Suprapubic skin (tissue), 4 donors: ENCODE data around the gene BCAN. TPM values are rescaled to one million over a fixed set of nuclear protein-coding genes. Genes with fewer than 3 reads are reported as not detected.
A peak's percentile ranks its signal among the peaks of the same experiment; 100 is the strongest.

Experiments used
- DNase-seq, 2 donors: peaks; one replicate each; pipeline ENCODE4 v3.0.0-alpha.2; 2019; ENCODE audit warnings: low spot score in 2 of 2
- H3K27ac ChIP-seq: fragments of 200-600 bp; sonication (generic); one replicate; pipeline ENCODE4 v1.5.1; 2019
- H3K27me3 ChIP-seq: fragments of 200-600 bp; sonication (generic); one replicate; pipeline ENCODE4 v1.5.1; 2019
- H3K36me3 ChIP-seq: fragments of 200-600 bp; sonication (generic); one replicate; pipeline ENCODE4 v1.5.1; 2019
- H3K4me1 ChIP-seq: fragments of 200-600 bp; sonication (generic); one replicate; pipeline ENCODE4 v1.5.1; 2019
- H3K4me3 ChIP-seq: fragments of 200-600 bp; sonication (generic); one replicate; pipeline ENCODE4 v1.5.1; 2019; ENCODE audit warnings: mild to moderate bottlenecking
- H3K9me3 ChIP-seq: fragments of 200-600 bp; sonication (generic); one replicate; pipeline ENCODE4 v1.5.1; 2019
- CTCF ChIP-seq, 2 donors: fragments of 200-600 bp in 1 of 2; fragments of 450-650 bp in 1 of 2; sonication (generic) in 1 of 2; IDR thresholded peaks; one replicate each; pipeline ENCODE4 v1.5.1; 2016 to 2019; ENCODE audit warnings: antibody characterized with exemption in 2 of 2, mild to moderate bottlenecking in 1 of 2, moderate library complexity in 1 of 2
- EP300 ChIP-seq: sonication (generic); formaldehyde crosslinking; IDR thresholded peaks from one replicate; pipeline ENCODE4 v1.6.1; 2017; ENCODE audit warnings: antibody characterized with exemption
- POLR2A ChIP-seq, 2 donors: fragments of 450-650 bp; IDR thresholded peaks; one replicate each; pipeline ENCODE4 v1.6.1; 2017; ENCODE audit warnings: antibody characterized with exemption in 2 of 2, mild to moderate bottlenecking in 2 of 2, moderate library complexity in 2 of 2
- POLR2AphosphoS5 ChIP-seq, 3 donors: sonication (generic); formaldehyde crosslinking; IDR thresholded peaks; one replicate each; pipeline ENCODE4 v1.6.1; 2017; ENCODE audit warnings: antibody characterized with exemption in 3 of 3
- WGBS: methylation state at CpG from one replicate; pipeline ENCODE4 v1.1.5; 2018; 5-methylcytosine and 5-hydroxymethylcytosine counted together
- total RNA-seq, 4 donors: library from RNA; depleted of rRNA; stranded (reverse); fragments of >200 nt; gene quantifications; one replicate each; pipeline ENCODE4 v1.1.0, GENCODE V29; 2016

The BCAN gene
- total RNA-seq, 4 donors from 2014 or later = 17.8 to 41.2 (median 29.4) TPM

- Histone ChIP-seq H3K36me3 (no peaks in the 10 kb centered on the region), H3K27me3 (peaks cover 49% of the 10 kb centered on the region), H3K4me1 (peaks cover 45% of the 10 kb centered on the region), H3K27ac (no peak overlapping the region), H3K4me3 (peak overlapping the region; percentile 34), H3K9me3 (no peaks in the 10 kb centered on the region)
- TF ChIP-seq CTCF (IDR thresholded peaks at IDR 0.05) (peak; percentile 92 to 96), POLR2A (IDR thresholded peaks at IDR 0.05) (no peak)
- DNase-seq = peak; percentile 88
- 2% methylated on average over 51 of the region's 54 CpGs for WGBS
Observed at GRCh38 chr1:156656806-156657740, 15.2 kb downstream of the BCAN start.

- WGBS = 16% methylated on average over 15 of the region's 15 CpGs
- peak in 1 of 2 donors; percentile 57 for DNase-seq
- Histone ChIP-seq H3K4me3 (peak overlapping the region; percentile 34), H3K36me3 (no peaks in the 10 kb centered on the region), H3K27ac (no peak overlapping the region), H3K27me3 (peaks cover 44% of the 10 kb centered on the region), H3K4me1 (peaks cover 53% of the 10 kb centered on the region), H3K9me3 (no peaks in the 10 kb centered on the region)
- TF ChIP-seq POLR2AphosphoS5 (IDR thresholded peaks at IDR 0.05) (no peak), POLR2A (IDR thresholded peaks at IDR 0.05) (no peak), EP300 (no peak), CTCF (IDR thresholded peaks at IDR 0.05) (no peak)
Observed at GRCh38 chr1:156657741-156658319, 15.9 kb downstream of the BCAN start.

- no peak overlapping the region for H3K27ac ChIP-seq
- H3K9me3 ChIP-seq = no peaks in the 10 kb centered on the region
- H3K4me1 ChIP-seq = peaks cover 60% of the 10 kb centered on the region
- TF ChIP-seq POLR2AphosphoS5 (IDR thresholded peaks at IDR 0.05) (no peak), POLR2A (IDR thresholded peaks at IDR 0.05) (no peak), CTCF (IDR thresholded peaks at IDR 0.05) (no peak), EP300 (no peak)
- WGBS = 91% methylated on average over 14 of the region's 14 CpGs
- H3K36me3 ChIP-seq = no peaks in the 10 kb centered on the region
- no peak overlapping the region for H3K4me3 ChIP-seq
- no peak for DNase-seq
- peaks cover 41% of the 10 kb centered on the region for H3K27me3 ChIP-seq
Observed at GRCh38 chr1:156658496-156658895, 16.6 kb downstream of the BCAN start.

GRCh38 chr1:156658945-156659574 is 17.1 kb downstream of the BCAN start:
- H3K27me3 ChIP-seq = peaks cover 35% of the 10 kb centered on the region
- TF ChIP-seq POLR2A (IDR thresholded peaks at IDR 0.05) (no peak), CTCF (IDR thresholded peaks at IDR 0.05) (no peak), EP300 (no peak), POLR2AphosphoS5 (IDR thresholded peaks at IDR 0.05) (no peak)
- H3K36me3 ChIP-seq = no peaks in the 10 kb centered on the region
- no peak overlapping the region for H3K4me3 ChIP-seq
- no peak overlapping the region for H3K27ac ChIP-seq
- no peak for DNase-seq
- WGBS = 81% methylated on average over 6 of the region's 10 CpGs
- peaks cover 65% of the 10 kb centered on the region for H3K4me1 ChIP-seq
- no peaks in the 10 kb centered on the region for H3K9me3 ChIP-seq

- H3K27me3 ChIP-seq = peaks cover 30% of the 10 kb centered on the region
- H3K4me3 ChIP-seq = no peak overlapping the region
- no peak for DNase-seq
- WGBS = 37% methylated on average over 6 of the region's 6 CpGs
- TF ChIP-seq POLR2A (IDR thresholded peaks at IDR 0.05) (no peak), EP300 (no peak)
- no peaks in the 10 kb centered on the region for H3K9me3 ChIP-seq
- no peak overlapping the region for H3K27ac ChIP-seq
- no peaks in the 10 kb centered on the region for H3K36me3 ChIP-seq
- H3K4me1 ChIP-seq = peaks cover 70% of the 10 kb centered on the region
Observed at GRCh38 chr1:156659661-156659987, 17.7 kb downstream of the BCAN start.
